ENCODE measurements around the gene EPHB1. TPM values are rescaled to one million over a fixed set of nuclear protein-coding genes. Genes with fewer than 3 reads are reported as not detected.
"Not testable (repeated sequence)": the region's sequence is repeated elsewhere in the genome, so short reads cannot be mapped to it uniquely, and the experiment has no call there.

Gene EPHB1
- total RNA-seq, 2 donors from 2014 or later: 1.3 to 3.5 TPM

DNA sequence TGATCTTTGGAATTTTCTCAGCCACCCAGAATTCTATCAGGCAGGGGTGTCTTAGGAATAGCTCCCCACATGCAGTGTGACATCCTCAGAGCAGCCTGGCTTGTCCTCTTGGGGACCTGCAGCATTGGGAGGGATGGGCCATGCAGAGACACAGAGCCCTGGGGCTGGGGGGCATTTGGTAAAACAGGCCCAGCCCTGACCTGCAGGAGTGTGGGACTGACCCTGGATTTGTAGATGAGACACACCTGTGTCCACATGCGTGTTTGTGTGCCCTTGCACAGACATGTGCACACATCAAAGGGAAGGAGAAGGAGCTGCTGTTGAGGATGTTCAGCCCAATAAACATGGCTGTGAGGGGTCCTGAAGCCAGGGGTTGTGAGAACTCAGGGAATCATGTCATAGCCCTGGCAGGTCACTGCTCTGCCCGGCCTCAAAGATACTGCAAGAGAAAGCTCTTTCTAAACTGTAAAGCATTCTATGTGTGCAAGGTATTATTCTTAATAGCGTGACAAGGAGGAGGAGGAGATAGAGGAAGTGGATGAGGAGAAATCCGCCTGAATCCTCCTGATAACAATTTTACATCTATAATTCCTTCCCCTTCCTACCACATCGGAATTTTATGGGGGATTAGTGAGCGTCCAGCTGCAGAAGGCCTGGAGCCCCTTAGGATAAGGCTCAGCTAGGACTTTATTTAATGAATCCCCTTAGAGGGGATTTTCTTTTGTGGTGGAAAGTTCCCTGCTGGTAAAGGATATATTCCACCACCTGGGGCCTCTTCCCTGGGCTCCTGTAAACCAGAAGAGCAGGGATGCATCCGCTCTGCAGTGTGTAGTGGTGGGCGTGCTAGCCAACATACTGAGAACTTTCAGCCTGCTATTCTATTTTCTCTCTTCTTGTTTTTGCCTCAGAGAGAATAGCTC is 245.5 kb downstream of the EPHB1 start:
- H3K27me3 Mint-ChIP-seq: no peaks in the 10 kb centered on the region
- H3K36me3 Mint-ChIP-seq (ENCODE audit: low read depth): no peaks in the 10 kb centered on the region
- no peaks in the 10 kb centered on the region for H3K4me1 Mint-ChIP-seq
- DNase-seq: no peak
- no peak for ATAC-seq
- H3K27ac Mint-ChIP-seq: no peak overlapping the region
- no peak overlapping the region for H3K4me3 Mint-ChIP-seq
- no peaks in the 10 kb centered on the region for H3K9me3 ChIP-seq (ENCODE audit: control insufficient read depth, low read length, poor library complexity, severe bottlenecking)

DNA sequence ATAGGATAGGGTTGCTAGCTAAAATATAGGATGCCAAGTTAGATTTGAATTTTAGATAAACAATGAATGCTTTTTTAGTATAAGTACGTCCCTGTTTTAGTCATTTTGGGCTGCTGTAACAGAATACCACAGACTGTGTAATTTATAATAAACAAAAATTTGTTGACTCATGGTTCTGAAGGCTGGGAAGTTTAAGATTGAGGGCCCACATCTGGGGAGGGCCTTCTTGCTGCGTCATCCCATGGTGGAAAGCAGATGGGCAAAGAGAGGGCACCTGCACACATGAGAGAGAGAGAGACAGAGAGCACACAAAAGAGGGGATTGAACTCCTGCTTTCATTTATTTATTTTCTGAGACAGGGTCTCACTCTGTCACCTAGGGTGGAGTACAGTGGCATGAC is 246.5 kb downstream of the EPHB1 start:
- DNase-seq (no peak), ATAC-seq (no peak)
- Mint-ChIP-seq H3K27ac (no peak overlapping the region), H3K27me3 (no peaks in the 10 kb centered on the region), H3K4me1 (no peaks in the 10 kb centered on the region), H3K36me3 (ENCODE audit: low read depth) (no peaks in the 10 kb centered on the region), H3K4me3 (no peak overlapping the region)
- H3K9me3 ChIP-seq (ENCODE audit: control insufficient read depth, low read length, poor library complexity, severe bottlenecking): no peaks in the 10 kb centered on the region

DNA sequence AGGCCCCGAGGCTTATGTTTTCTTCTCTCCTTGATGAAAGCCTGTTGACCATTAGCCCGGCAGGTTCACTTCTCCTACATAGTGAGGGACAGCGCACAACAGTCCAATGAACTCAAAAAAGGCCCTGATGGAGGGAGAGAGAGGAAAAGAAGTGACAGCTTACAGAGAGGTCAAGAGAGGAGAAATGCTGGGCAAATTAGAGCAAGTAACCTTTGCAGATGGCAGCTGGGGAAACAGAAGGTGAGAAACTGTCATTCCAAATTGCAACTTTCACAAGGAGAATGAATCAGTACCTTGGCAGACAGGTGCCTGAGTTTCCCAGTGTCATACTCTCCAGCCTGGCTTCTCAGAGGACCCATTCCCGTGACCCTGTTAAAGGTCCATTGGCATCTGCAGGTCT is 252.0 kb downstream of the EPHB1 start:
- Mint-ChIP-seq H3K27ac (no peak overlapping the region), H3K36me3 (ENCODE audit: low read depth) (peaks cover 3% of the 10 kb centered on the region), H3K27me3 (no peaks in the 10 kb centered on the region), H3K4me3 (no peak overlapping the region), H3K4me1 (no peaks in the 10 kb centered on the region)
- no peaks in the 10 kb centered on the region for H3K9me3 ChIP-seq (ENCODE audit: control insufficient read depth, low read length, poor library complexity, severe bottlenecking)
- DNase-seq: no peak
- no peak for ATAC-seq

DNA sequence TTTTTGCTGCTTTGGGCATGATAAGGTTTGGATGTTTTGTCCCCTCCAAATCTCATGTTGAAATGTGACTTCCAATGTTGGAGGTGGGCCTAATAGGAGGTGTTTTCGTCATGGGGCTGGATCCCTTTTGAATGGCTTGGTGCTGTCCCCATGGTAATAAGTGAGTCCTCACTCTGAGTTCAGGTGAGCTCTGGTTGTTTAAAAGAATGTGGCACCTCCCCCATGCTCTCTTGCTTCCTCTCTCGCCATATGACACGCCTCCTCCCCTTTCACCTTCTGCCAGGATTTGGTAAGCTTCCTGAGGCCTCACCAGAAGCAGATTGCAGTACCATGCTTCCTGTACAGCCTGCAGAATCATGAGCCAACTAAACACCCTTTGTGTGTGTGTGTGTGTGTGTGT is 255.5 kb downstream of the EPHB1 start:
- H3K4me3 Mint-ChIP-seq: no peak overlapping the region
- no peak overlapping the region for H3K27ac Mint-ChIP-seq
- no peak for DNase-seq
- no peaks in the 10 kb centered on the region for H3K4me1 Mint-ChIP-seq
- no peak for ATAC-seq
- H3K9me3 ChIP-seq (ENCODE audit: control insufficient read depth, low read length, poor library complexity, severe bottlenecking): no peaks in the 10 kb centered on the region
- no peaks in the 10 kb centered on the region for H3K27me3 Mint-ChIP-seq
- H3K36me3 Mint-ChIP-seq (ENCODE audit: low read depth): peaks cover 3% of the 10 kb centered on the region

DNA sequence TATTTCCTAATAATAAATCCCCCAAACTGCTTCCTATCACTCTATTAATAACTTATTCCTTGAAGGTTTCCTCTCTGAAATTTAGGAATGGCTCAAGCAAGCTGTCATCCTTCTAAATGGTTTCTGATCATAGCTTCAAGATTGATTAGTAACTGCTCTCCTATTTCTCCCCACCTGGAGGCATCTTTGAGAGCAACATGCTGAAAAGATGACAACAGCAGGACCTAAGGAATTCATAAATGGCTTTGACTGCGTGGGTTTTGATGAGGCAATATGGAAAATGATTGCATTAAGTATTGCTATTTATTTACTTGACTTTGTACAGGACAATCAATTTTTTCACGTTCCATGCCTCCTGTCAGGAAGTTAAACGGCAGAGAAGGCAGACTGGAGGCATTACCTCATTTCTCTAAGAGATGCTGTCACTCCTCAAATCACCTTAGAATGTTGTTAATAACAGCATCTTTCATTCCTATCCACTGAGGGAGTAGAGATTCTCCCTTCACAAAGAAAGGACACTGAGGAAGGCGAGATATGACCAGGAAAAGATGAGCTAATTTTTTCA is 256.4 kb downstream of the EPHB1 start:
- H3K4me3 Mint-ChIP-seq: no peak overlapping the region
- H3K4me1 Mint-ChIP-seq: no peaks in the 10 kb centered on the region
- no peak for DNase-seq
- no peaks in the 10 kb centered on the region for H3K9me3 ChIP-seq (ENCODE audit: control insufficient read depth, low read length, poor library complexity, severe bottlenecking)
- ATAC-seq: no peak
- no peaks in the 10 kb centered on the region for H3K27me3 Mint-ChIP-seq
- H3K36me3 Mint-ChIP-seq (ENCODE audit: low read depth): peaks cover 3% of the 10 kb centered on the region
- H3K27ac Mint-ChIP-seq: no peak overlapping the region

DNA sequence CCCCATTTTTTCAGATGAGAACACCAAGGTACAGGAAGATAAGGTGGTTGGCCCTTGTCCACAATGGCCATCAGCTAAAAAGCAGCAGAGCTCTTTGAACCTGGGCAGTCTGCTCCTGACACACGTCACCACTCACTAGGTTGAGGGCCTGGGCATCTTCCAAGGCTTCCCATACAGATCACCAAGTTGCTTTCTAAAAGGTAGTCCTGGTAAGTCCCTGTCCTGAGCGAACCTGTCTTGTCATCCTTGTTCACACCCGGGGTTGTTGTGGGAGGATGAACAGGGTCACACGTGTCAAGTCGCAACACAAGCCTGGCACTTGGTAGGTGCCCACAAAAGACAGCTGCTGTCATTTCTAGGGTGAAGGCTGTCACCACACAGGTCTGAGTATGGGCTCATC is 260.4 kb downstream of the EPHB1 start:
- Mint-ChIP-seq H3K36me3 (ENCODE audit: low read depth) (no peaks in the 10 kb centered on the region), H3K27ac (no peak overlapping the region), H3K27me3 (no peaks in the 10 kb centered on the region), H3K4me1 (no peaks in the 10 kb centered on the region), H3K4me3 (no peak overlapping the region)
- DNase-seq (no peak), ATAC-seq (no peak)
- H3K9me3 ChIP-seq (ENCODE audit: control insufficient read depth, low read length, poor library complexity, severe bottlenecking): no peaks in the 10 kb centered on the region

DNA sequence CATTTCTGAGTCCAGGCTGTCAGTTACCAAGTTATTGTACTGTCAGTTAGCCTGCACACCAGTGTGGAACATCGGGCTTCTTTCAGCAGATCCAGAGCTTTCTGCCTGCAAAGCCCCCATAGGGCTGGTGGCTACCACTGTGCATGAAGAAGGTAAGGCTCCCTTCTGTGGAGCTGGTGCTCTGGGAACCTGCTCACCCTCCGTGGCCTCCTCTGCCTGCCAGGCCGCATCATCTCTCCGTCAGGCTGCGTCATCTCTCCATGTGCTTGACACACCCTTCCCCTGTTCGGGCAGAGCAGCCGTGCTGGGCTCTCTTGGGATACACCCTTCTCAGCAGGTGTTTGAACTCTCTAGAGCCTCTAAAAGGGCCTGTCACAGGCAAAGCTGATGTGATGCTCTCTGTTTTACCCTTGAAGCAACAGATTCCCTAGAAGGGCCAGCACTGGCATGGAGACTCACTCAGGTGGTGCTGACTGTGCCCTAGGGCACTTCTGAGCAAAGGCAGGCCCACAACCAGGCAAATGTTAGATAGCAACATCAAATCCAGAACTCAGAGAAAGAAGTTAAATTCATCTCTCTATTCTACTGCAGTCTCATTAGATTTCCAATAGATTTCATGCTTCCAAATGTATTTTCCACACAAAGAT is 261.1 kb downstream of the EPHB1 start:
- no peak for DNase-seq
- H3K9me3 ChIP-seq (ENCODE audit: control insufficient read depth, low read length, poor library complexity, severe bottlenecking): no peaks in the 10 kb centered on the region
- Mint-ChIP-seq H3K27ac (no peak overlapping the region), H3K4me1 (no peaks in the 10 kb centered on the region), H3K36me3 (ENCODE audit: low read depth) (no peaks in the 10 kb centered on the region), H3K27me3 (no peaks in the 10 kb centered on the region), H3K4me3 (no peak overlapping the region)
- ATAC-seq: no peak

DNA sequence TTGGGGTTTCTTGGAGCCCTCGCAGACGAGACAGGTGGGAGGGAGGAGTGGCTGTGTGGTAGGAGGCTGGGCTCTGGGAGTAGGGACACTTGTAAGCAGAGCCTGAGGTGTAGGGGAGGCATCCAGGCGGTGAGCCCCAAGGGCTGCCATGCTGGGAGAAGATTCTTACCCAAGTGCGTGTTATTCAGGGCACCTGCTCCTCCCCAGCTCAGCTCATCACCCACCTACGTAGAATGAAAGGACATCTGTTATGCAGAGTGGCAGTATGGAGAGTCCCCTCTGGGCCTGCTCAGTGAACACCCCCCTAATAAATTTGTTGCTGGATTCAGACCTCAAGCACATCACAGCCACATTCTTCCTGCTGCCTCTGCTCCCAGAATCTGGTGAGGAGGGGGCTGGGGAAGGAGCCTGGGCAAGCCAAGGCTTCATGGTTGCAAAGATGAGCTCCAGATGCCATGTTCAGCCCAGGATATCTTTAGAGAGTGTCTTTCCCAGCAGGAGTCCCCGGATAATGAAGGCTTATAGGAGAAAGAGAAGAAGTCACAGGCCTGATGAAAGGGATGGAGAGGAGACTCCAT is 261.8 kb downstream of the EPHB1 start:
- ATAC-seq (no peak), DNase-seq (no peak)
- Mint-ChIP-seq H3K4me3 (no peak overlapping the region), H3K4me1 (no peaks in the 10 kb centered on the region), H3K27ac (no peak overlapping the region), H3K36me3 (ENCODE audit: low read depth) (no peaks in the 10 kb centered on the region), H3K27me3 (no peaks in the 10 kb centered on the region)
- no peaks in the 10 kb centered on the region for H3K9me3 ChIP-seq (ENCODE audit: control insufficient read depth, low read length, poor library complexity, severe bottlenecking)

DNA sequence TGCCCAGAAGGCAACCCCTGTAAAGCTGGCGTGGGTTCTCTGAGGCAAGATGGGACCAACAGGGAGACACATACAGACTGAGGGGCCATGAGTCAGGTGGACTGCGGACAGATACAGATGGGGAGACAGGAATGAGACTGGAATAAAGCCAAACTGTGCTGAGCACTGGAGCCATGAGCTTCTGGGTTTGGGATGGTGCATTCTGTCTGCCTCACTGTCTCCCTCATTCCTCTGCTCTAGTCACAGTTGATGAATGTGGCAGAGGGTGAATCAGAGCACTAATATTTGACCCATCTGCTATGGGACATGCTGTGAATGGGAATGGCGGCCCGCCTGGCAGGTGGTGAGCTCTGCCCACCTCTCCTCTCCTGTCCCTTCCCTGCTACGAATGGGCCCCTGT is 262.9 kb downstream of the EPHB1 start:
- H3K9me3 ChIP-seq (ENCODE audit: control insufficient read depth, low read length, poor library complexity, severe bottlenecking): no peaks in the 10 kb centered on the region
- Mint-ChIP-seq H3K27me3 (no peaks in the 10 kb centered on the region), H3K36me3 (ENCODE audit: low read depth) (no peaks in the 10 kb centered on the region), H3K4me1 (no peaks in the 10 kb centered on the region), H3K4me3 (no peak overlapping the region), H3K27ac (no peak overlapping the region)
- DNase-seq (no peak), ATAC-seq (no peak)

DNA sequence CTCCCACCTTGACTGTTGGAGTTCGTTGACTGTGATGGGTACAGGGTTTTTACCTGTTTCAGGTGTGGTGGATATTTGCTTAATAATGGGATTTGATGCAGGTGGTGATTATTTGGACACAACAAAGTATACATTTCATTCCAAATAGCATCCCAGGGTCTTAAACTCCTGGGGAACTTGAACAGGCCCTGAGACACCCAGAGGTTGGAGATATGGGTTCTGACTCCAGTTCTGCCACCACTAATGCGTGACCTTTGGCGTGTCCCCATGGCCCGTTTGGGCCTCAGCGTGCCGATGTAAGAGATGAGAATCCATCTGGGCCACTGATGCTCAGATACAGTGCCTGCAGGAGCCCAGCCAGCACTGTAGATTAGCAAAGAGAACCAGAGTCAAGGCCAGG is 264.5 kb downstream of the EPHB1 start:
- Mint-ChIP-seq H3K36me3 (ENCODE audit: low read depth) (no peaks in the 10 kb centered on the region), H3K4me1 (no peaks in the 10 kb centered on the region), H3K27me3 (no peaks in the 10 kb centered on the region), H3K4me3 (no peak overlapping the region), H3K27ac (no peak overlapping the region)
- DNase-seq (no peak), ATAC-seq (no peak)
- no peaks in the 10 kb centered on the region for H3K9me3 ChIP-seq (ENCODE audit: control insufficient read depth, low read length, poor library complexity, severe bottlenecking)

DNA sequence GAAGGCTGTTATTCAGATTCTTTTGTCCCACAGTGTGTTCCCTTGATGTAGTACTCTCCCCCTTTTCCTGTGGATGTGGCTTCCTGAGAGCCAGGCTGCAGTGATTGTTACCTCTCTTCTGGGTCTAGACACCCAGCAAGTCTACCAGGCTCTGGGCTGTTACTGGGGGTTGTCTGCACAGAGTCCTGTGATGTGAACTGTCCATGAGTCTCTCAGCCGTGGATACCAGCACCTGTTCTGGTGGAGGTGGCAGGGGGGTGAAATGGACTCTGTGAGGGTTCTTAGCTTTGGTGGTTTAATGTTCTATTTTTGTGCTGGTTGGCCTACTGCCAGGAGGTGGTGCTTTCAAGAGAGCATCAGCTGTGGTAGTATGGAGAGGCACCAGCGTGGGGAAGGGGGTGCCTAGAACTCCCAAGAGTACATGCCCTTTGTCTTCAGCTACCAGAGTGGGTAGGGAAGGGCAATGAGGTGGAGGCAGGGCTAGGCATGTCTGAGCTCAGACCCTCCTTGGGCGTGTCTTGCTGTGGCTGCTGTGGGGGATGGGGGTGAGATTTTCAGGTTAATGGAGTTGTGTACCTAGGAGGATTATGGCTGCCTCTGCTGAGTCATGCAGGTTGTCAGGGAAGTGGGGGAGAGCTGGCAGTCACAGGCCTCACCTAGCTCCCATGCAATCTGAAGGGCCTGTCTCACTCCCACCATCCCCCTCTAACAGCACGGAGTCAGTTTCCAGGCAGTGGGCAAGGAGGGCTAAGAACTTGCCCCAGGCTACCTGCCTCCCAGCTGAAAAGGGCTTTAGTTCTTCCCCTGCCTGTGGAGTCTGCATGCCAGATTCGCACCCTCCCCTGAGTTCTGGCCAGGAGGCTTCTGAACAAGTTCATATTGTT is 272.0 kb downstream of the EPHB1 start:
- H3K9me3 ChIP-seq (ENCODE audit: control insufficient read depth, low read length, poor library complexity, severe bottlenecking); ATAC-seq; H3K4me1 Mint-ChIP-seq; H3K27ac Mint-ChIP-seq; H3K27me3 Mint-ChIP-seq; H3K36me3 Mint-ChIP-seq (ENCODE audit: low read depth); H3K4me3 Mint-ChIP-seq; DNase-seq: not testable (repeated sequence)

DNA sequence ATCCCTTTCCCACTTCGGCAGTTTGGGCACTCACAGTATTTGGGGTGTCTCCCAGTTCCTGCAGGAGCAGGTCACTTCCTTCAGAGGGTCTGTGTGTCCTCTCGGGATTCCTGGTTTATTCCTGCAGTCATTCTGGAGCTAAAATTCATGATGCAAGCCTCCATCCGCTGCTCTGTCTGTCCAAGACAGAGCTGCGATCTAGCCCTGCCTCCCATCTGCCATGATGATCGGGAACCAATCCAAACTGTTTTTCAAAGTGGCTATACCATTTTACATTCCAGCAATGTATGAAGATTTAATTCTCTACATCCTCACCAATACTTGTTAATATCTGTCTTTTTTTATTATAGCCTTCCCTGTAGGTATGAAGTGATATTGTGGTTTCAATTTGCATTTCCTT is 273.0 kb downstream of the EPHB1 start:
- Mint-ChIP-seq H3K27me3 (peaks cover 6% of the 10 kb centered on the region), H3K27ac (no peak overlapping the region), H3K4me1 (no peaks in the 10 kb centered on the region), H3K4me3 (no peak overlapping the region), H3K36me3 (ENCODE audit: low read depth) (no peaks in the 10 kb centered on the region)
- ATAC-seq (no peak), DNase-seq (no peak)
- H3K9me3 ChIP-seq (ENCODE audit: control insufficient read depth, low read length, poor library complexity, severe bottlenecking): no peaks in the 10 kb centered on the region

DNA sequence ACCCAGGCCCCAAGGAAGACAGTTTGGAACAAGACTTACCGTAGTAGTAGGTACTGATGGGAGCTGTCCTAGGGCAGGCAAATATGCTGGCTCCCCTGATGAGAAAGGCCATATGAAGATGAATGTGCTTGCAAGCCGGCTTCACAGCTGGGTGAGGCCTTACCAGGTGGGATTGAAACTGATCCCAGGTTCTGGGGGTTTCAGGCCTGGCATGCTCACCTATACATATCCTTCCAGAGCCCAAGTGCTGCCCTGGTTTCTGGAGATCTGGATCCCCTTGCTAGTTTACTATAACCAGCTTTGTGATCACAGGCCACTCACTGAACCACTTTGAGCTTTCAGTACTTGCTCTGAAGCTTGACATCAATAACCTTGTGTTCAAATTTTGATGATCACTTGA is 274.3 kb downstream of the EPHB1 start:
- ATAC-seq (no peak), DNase-seq (no peak)
- H3K9me3 ChIP-seq (ENCODE audit: control insufficient read depth, low read length, poor library complexity, severe bottlenecking): no peaks in the 10 kb centered on the region
- H3K27me3 Mint-ChIP-seq: peaks cover 6% of the 10 kb centered on the region
- no peak overlapping the region for H3K27ac Mint-ChIP-seq
- H3K36me3 Mint-ChIP-seq (ENCODE audit: low read depth): no peaks in the 10 kb centered on the region
- H3K4me3 Mint-ChIP-seq: no peak overlapping the region
- no peaks in the 10 kb centered on the region for H3K4me1 Mint-ChIP-seq
